Activated T-helper 1 cell treated with anti-CD3 and anti-CD28 coated beads, Interleukin-2, amount 50 U/mL, for 16 hours (primary cell): Measurements from ENCODE around the gene ADAMTS12.

Source experiments
- DNase-seq, 2 donors: peaks; one replicate each; pipeline ENCODE4 v3.0.0-alpha.2; 2020; ENCODE audit warnings: low read depth in 1 of 2, low spot score in 1 of 2

The ADAMTS12 gene

DNA sequence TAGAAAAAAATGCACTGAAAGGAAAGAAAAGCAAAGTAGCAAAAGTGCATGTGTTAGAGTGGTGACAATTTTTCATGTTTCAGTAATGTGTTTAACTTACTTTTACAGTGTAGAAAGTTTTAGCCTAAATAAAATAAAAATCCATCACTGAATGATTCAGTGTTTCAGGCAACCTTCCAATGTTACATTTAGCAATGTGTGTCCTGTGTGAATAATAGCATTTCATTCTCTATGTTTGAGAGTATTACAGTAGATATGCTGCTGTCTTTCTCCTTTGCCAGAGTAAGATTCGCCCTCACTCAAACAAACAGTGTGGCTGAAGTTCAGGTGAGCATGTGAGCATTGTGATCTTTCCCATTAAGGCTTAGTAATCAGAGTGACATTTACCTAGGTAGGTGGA lies 279.9 kb downstream of the ADAMTS12 start:
- no peak for DNase-seq

- DNase-seq = no peak
These were observed 283.3 kb downstream of the ADAMTS12 start for GRCh38 chr5:33608344-33609041.

DNA sequence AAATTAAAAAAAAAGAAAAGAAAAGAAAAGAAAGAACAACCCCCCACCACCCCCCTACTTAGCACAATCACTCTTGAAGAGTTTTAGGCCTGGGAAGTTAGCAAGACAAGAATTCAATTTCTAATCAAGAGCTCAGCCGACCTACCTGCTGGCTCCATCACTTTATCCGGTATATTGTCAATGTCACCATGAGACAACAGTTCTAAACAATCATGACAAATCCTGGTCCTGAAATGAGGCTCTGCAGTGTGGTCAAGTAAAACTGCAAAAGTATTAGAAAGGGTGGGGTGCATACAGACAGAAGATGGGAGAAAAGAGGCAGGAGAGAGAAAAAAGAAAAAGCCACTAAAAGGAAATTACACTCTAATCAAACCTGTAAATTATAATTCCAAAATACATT lies 287.3 kb downstream of the ADAMTS12 start:
- no peak for DNase-seq

GRCh38 chr5:33601881-33602280 lies 289.9 kb downstream of the ADAMTS12 start:
- no peak for DNase-seq

GRCh38 chr5:33595303-33595702 lies 296.5 kb downstream of the ADAMTS12 start:
- DNase-seq = no peak

DNA sequence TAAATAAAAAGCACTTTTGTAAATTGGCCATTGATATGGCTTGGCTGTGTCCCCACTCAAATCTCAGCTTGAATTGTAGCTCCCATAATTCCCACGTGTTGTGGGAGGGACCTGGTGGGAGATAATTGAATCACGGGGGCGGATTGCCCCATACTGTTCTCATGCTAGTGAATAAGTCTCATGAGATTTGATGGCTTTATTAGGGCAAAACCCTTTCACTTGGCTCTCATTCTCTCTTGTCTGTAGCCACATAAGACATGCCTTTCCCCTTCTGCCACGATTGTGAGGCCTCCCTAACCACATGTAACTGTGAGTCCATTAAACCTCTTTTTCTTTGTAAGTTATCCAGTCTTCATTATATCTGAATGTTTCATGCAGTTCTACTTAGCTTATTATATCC lies 297.8 kb downstream of the ADAMTS12 start:
- DNase-seq = no peak

DNA sequence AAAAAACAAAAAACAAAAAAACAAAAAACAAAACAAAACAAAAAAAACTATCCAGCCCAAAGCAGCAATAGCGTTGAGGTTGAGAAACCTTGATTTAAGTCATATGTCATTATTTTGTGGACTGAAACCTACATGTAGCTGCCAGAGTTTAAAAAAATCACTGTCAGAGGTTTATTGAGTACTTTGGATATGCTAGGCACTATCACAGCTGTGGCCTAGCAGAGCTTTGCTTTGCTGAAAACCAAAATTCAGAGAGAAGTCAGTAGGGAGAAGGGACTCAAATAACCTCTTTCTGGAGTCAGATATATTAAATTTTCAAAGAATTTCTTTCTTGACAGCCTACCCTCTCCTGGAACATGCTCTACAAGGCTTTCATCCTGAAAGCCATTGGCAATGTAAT lies 299.5 kb downstream of the ADAMTS12 start:
- no peak for DNase-seq

DNA sequence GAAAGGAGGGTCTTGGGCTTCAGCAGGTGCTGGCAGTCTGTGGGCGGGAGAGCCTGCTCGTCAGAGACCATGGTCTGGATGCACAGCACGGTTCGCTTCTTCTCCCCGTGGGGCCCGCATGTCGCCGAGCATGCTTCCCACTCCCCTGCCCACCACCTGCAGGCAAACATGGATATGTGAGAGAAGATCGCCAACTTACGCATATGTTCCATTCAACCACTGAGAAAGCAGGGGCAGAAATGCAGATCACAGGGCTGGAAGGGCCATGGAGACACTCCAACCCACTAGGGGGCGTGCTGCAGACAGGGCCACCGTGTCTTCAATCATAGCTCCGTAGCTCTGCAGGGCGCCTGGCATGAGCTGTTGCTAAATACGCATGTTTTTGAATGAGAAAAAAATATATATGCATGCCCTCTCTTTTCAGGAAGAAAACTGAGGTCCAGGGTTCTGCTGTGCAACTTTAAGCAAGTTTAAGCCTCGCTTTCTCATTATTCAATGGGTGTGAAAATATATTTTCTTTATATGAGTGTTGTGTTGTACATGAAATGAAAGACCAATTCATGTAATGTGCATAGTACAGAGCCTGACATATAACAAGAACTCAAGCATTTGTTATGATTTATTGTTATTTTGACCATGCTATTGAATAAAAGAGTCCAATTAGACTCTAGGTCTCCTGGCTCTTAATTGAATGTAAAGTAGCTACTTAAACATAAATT lies 303.0 kb downstream of the ADAMTS12 start:
- no peak for DNase-seq

DNA sequence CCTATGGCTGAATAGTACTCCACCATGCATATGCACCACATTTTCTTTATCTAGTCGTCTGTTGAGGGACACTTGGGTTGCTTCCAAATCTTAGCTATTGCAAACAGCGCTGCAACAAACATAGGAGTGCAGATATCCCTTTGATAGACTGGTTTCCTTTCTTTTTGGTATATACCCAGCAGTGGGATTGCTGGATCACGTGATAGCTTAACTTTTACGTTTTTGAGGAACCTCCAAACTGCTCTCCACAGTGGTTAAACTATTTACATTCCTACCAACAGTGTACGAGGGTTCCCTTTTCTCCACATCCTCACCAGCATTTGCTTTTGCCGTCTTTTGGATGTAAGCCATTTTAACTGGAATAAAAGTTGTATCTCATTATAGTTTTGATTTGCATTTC lies 308.5 kb downstream of the ADAMTS12 start:
- DNase-seq = no peak

- no peak for DNase-seq
These were observed 309.4 kb downstream of the ADAMTS12 start for GRCh38 chr5:33582417-33582816.

GRCh38 chr5:33579789-33580188 lies 312.0 kb downstream of the ADAMTS12 start:
- DNase-seq = no peak

- no peak for DNase-seq
These were observed 312.6 kb downstream of the ADAMTS12 start for GRCh38 chr5:33579152-33579551.

- DNase-seq = no peak
These were observed 314.8 kb downstream of the ADAMTS12 start for GRCh38 chr5:33576726-33577590.

DNA sequence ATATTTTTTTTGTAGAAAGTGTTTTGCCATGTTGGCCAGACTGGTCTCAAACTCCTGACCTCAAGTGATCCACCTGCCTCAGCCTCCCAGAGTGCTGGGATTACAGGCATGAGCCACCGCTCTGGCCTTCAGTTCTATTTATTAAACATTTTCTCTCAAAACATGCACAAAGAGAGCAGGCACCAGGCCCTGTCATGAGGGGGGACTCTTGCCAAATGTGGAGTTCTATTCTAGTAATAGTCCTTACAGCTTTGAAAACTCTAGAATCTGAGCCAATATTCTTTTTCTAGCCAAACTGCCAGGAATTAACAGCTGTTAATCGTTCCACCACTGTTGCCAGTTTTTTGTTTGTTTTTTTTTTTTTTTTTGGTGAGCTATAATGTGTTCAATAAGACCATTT lies 326.5 kb downstream of the ADAMTS12 start:
- DNase-seq = no peak

GRCh38 chr5:33563983-33564908 lies 327.5 kb downstream of the ADAMTS12 start:
- no peak for DNase-seq

GRCh38 chr5:33563530-33563929 lies 328.3 kb downstream of the ADAMTS12 start:
- no peak for DNase-seq

DNA sequence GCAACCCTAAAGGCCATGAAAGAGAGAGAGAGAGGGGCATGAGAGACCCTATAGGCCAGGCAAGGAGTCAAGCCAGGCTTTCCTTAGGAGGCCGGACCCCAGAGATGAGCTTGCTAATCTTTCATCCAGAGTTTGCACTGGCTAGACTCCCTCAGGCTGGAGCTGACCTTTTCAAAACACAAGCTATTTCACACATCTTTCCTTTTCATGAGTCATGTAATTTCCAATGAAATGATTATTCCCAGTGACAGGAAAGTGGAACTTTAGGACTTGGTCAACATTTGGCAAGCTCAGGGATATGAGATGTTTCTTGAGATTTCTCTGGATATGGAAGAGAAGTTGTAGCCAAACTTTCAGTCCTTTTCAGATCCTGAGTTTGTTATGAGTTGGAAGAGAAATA lies 333.3 kb downstream of the ADAMTS12 start:
- DNase-seq = no peak

DNA sequence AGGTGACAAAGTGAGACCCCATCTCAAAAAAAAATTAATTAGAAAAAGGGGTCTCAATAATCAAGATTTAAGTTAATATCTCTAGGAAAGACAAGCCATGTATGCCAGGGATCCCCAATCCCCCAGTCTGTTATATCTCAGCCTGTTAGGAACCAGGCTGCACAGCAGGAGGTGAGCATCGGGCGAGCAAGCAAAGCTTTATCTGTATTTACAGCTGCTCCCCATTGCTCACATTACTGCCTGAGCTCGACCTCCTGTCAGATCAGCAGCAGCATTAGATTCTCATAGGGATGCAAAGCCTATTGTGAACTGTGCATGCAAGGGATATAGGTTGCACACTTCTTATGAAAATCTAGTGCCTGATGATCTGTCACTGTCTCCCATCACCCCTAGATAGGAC lies 334.2 kb downstream of the ADAMTS12 start:
- no peak for DNase-seq

DNA sequence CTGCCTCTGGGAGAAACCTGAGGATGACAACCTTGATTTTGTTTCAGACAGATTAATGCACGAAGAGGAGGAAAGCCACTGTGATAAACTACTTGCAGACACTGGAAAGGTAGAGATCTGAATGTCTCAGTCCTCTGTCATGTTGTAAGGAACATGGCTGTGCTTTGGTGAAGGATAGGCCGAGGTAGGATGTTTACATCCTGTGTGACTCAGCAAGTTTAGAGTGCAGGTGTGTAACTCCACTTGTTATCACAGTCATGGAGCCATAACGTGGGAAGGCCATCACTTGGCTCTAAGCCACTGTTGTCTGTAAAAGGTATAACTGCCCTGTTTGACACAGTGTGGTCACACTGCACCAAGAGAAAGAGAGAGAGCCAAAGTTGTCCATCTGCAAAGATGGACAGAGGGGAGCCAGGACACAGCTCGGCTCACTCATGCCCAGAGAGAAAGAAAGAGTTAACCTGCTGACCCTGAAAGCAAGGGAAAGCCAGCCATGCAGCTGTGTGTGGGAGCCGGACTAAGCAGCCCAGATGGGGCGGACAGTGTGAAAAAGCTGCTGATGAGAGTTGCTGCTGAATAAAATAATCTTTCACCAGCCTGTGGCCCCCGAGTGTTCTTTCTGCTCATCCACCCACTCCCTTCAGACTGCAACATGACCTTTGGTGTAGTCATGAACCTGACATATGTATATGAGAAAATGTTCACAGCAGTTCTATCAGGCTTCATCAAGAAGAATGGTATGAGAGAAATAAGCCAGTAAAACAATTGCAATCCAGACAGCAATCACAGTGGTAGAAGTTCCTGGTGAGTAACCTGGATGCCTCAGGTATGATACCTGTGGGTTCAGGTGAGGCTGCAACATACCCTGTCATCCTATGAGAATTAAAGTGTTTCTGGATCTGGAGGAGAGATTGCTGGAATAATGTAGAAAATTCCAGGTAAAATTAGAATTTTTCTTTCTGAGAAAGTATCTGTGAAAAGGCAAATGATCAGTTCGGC lies 335.2 kb downstream of the ADAMTS12 start:
- DNase-seq = no peak
